Measurements from ENCODE around the gene HSPBAP1.
"Not testable (repeated sequence)": the region's sequence is repeated elsewhere in the genome, so short reads cannot be mapped to it uniquely, and the experiment has no call there.

HSPBAP1 gene

DNA sequence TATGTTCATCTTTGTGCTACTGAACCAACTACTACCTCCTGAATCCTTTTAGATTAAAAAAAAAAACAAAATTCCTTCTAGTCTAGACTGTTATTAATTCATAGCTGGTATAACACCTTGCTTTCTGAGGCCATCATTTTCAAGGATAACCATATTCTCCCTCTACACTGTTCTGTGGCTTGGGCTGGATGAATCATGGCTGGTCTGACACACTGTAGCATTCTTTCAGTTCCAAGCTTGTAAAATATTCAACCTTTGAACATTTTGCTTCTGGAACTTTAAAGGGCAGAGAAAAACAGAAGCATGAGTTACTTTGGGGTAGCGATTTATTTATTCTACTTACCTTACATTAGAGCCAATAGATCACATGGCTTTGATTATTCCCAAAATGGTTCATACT is 7.6 kb downstream of the HSPBAP1 start:
- no peak for DNase-seq (ENCODE audit: extremely low spot score, insufficient read length, low read depth)
- no peak for FAIRE-seq

DNA sequence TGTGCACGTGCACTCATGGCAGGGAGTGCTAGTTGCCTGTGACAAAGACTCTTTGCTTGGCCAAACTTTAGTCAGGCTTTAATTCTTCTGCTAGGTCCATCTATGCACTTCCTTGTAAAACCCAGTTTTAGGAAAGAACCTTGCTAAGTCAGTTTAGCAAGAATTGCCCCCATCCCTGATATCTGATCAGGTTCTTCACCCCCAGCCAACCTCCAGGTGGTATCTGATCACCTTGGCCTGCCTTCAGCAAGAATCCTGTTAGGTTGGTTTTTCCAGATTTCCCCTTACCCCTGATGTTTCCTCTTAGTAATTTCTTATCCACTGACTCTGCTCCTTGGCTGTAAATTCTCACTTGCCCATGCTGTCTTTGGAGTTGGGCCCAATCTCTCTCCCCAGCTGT is 8.4 kb downstream of the HSPBAP1 start:
- DNase-seq (ENCODE audit: extremely low spot score, insufficient read length, low read depth): no peak
- no peak for FAIRE-seq

- no peak for FAIRE-seq
These were observed 9.2 kb downstream of the HSPBAP1 start for GRCh38 chr3:122784436-122784835.

GRCh38 chr3:122782804-122783203 is 10.8 kb downstream of the HSPBAP1 start:
- DNase-seq (ENCODE audit: extremely low spot score, insufficient read length, low read depth) (no peak), FAIRE-seq (no peak)

More at GRCh38 chr3:122784436-122784835, 9.2 kb downstream of the HSPBAP1 start:
- no peak for DNase-seq (ENCODE audit: extremely low spot score, insufficient read length, low read depth)

DNA sequence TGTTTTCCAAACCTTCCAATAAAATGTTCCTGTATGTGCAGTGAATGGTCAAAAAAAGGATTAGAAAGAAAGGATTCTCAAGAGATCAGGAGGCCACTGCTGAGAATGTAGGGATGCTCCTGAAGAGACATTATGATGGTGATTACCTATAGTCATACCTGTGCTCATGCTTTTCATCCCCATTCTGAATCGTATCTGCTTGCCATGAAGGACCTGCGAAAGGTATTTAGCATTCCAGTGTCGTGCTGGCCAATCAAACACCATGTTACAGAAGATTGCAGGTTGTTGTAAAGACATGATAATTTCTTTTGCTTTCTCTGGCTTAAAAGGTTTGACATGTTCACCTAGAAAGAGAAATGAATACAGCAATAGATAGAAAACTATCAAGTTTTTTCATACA is 16.1 kb downstream of the HSPBAP1 start:
- FAIRE-seq: no peak
- DNase-seq (ENCODE audit: extremely low spot score, insufficient read length, low read depth): no peak

- no peak for DNase-seq (ENCODE audit: extremely low spot score, insufficient read length, low read depth)
- peak; percentile 57 for FAIRE-seq
These were observed 16.8 kb downstream of the HSPBAP1 start for GRCh38 chr3:122776675-122777468.

GRCh38 chr3:122774564-122774963 is 19.1 kb downstream of the HSPBAP1 start:
- no peak for DNase-seq (ENCODE audit: extremely low spot score, insufficient read length, low read depth)

GRCh38 chr3:122773944-122774509 is 19.6 kb downstream of the HSPBAP1 start:
- FAIRE-seq (no peak), DNase-seq (ENCODE audit: extremely low spot score, insufficient read length, low read depth) (no peak)

More at GRCh38 chr3:122774564-122774963, 19.1 kb downstream of the HSPBAP1 start:
- no peak for FAIRE-seq

GRCh38 chr3:122772827-122773226 is 20.8 kb downstream of the HSPBAP1 start:
- no peak for FAIRE-seq
- no peak for DNase-seq (ENCODE audit: extremely low spot score, insufficient read length, low read depth)

GRCh38 chr3:122770521-122771202 is 23.0 kb downstream of the HSPBAP1 start:
- DNase-seq (ENCODE audit: extremely low spot score, insufficient read length, low read depth) (no peak), FAIRE-seq (no peak)

DNA sequence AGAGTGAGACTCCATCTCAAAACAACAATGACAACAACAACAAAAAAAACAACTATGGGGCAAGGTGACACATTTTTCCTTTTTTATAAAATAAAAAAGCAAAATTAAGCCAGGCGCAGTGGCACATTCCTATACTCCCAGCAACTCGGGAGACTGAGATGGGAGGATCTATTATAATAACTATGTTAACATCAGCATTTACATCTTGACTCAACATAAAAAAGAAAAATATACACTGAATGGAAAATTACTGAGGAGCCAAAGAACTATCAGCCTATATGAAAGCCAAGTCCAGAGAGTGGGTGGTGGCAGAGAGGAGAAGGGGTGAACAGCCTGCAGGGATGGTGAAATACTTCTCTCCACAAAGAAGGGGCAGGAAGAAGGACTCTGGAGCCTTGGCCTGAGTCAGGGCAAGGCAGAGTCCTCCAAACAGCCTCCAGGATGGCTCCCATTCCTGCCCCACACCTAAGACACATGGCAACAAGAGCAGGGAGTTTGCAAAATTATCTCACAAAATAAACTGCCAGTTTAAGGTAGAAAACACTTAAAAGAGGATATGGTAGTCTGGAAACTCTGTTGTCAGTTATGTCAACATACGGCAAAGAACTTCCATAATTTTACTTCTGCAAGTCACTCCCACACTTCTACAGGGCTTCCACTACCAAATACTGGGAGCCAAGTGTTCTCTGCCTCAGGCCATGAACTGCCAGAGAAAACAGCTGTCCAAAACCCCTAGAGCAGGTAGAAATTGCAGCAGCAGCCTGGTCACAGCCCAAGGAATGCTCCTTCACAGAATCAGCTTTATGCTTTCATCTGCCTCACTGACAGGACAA is 25.9 kb downstream of the HSPBAP1 start:
- FAIRE-seq (no peak), DNase-seq (ENCODE audit: extremely low spot score, insufficient read length, low read depth) (no peak)

DNA sequence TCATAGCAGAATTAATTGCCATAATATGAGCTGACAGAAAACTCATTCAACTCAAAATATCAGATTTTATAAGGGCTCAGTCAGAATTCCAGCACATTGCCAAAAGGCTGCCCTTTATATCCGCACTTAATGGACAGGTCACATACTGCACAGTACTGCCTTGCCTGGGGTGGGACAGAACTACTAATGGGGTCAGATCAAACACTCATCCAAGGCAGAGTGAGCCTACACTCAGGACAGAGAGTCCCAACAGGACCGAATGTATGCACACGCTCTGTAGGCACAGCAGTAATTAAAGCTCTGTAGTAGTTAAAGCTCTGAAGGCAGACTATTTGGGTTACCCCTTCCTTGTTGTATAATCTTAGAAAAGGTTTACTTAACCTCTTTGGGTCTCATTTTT is 27.2 kb downstream of the HSPBAP1 start:
- FAIRE-seq (no peak), DNase-seq (ENCODE audit: extremely low spot score, insufficient read length, low read depth) (no peak)

- DNase-seq (ENCODE audit: extremely low spot score, insufficient read length, low read depth): no peak
- no peak for FAIRE-seq
These were observed 33.0 kb downstream of the HSPBAP1 start for GRCh38 chr3:122760453-122761271.

GRCh38 chr3:122758877-122759560 is 34.6 kb downstream of the HSPBAP1 start:
- DNase-seq (ENCODE audit: extremely low spot score, insufficient read length, low read depth) (no peak), FAIRE-seq (peak; percentile 35)

DNA sequence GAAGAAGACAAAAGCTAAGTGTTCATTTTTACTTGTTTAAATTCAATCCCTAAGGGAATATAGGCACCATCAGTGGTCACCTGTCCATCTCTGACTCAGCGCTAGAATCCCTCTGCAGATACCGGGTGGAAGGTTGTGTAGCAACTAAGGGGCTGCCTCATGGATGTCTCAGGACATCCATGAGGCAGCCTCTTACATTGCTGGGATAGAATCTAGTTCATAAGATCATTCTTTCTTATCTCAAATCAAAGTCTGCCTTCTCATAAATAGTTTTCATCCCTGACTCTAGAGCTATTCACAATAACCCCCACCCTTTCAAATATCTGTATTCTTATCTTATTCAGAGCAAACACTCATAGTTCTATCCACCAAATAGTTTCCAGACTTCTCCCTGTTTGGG is 38.1 kb downstream of the HSPBAP1 start:
- no peak for FAIRE-seq
- no peak for DNase-seq (ENCODE audit: extremely low spot score, insufficient read length, low read depth)

- peak; percentile 12 for DNase-seq (ENCODE audit: extremely low spot score, insufficient read length, low read depth)
- FAIRE-seq: peak; percentile 88
These were observed 38.7 kb downstream of the HSPBAP1 start for GRCh38 chr3:122754929-122755328.

- DNase-seq (ENCODE audit: extremely low spot score, insufficient read length, low read depth): no peak
These were observed 45.3 kb downstream of the HSPBAP1 start for GRCh38 chr3:122748347-122748746.

DNA sequence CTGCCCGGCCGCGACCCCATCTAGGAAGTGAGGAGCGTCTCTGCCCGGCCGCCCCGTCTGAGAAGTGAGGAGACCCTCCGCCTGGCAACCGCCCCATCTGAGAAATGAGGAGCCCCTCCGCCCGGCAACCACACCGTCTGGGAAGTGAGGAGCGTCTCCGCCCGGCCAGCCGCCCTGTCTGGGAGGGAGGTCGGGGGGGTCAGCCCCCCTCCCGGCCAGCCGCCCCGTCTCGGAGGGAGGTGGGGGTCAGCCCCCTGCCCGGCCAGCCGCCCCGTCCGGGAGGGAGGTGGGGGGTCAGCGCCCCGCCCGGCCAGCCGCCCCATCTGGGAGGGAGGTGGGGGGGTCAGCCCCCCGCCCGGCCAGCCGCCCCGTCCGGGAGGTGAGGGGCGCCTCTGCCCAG is 46.3 kb downstream of the HSPBAP1 start:
- DNase-seq (ENCODE audit: extremely low spot score, insufficient read length, low read depth); FAIRE-seq: not testable (repeated sequence)

More at GRCh38 chr3:122748347-122748746, 45.3 kb downstream of the HSPBAP1 start:
- no peak for FAIRE-seq

Measured in GM18507 (cell line).